K562 (cell line): ENCODE measurements around the gene NR2C2AP. TPM values are rescaled to one million over a fixed set of nuclear protein-coding genes. Genes with fewer than 3 reads are reported as not detected.

Experiments
- REST ChIP-seq, 2 experiments: fragments of 450-650 bp; formaldehyde crosslinking in 1 of 2; IDR thresholded peaks; 2 replicates each; pipeline versions ENCODE4 v1.4.0 to v1.6.1; 2014 to 2020; ENCODE audit warnings: mild to moderate bottlenecking in 2 of 2, borderline replicate concordance in 1 of 2, low read depth in 1 of 2
- TAF9B ChIP-seq: fragments of 450-650 bp; IDR thresholded peaks from 2 replicates; pipeline ENCODE4 v1.6.1; 2018; ENCODE audit warnings: mild to moderate bottlenecking; ENCODE audit not compliant: partially characterized antibody
- ZNF316 ChIP-seq: fragments of 450-650 bp; IDR thresholded peaks from 2 replicates; pipeline ENCODE4 v1.6.1; 2016
- ZNF318 ChIP-seq, 2 experiments: fragments of 450-650 bp; IDR thresholded peaks; 2 replicates each; pipeline ENCODE4 v1.6.1; 2016; ENCODE audit warnings: mild to moderate bottlenecking in 2 of 2, borderline replicate concordance in 1 of 2, low read depth in 1 of 2, moderate library complexity in 1 of 2
- polyA plus RNA-seq, 8 experiments: library from polyadenylated mRNA; depleted of rRNA in 4 of 8; stranded (reverse) in 5 of 8; unstranded in 3 of 8; fragments of >200 nt; fragmentation: Nextera tagmentation in 2 of 8; fragmentation: Illumina TruSeq in 1 of 8; extraction: Ambion mirVana in 2 of 8; extraction: Trizol in 1 of 8; gene quantifications; 2 replicates each; pipeline versions ENCODE4 v1.2.1 to v1.2.3, GENCODE V29; 2011 to 2014; ENCODE audit warnings: inconsistent platforms in 1 of 8, missing spikeins in 1 of 8
- total RNA-seq, 7 experiments: library from RNA; depleted of rRNA in 6 of 7; stranded (reverse); fragments of >200 nt in 6 of 7; fragmentation: Illumina TruSeq in 2 of 7; extraction: Trizol in 2 of 7; gene quantifications; 2 replicates each; pipeline versions ENCODE4 v1.2.1 to v1.2.3, GENCODE V29; 2011 to 2021; ENCODE audit warnings: low replicate concordance in 1 of 7

NR2C2AP gene
- total and polyA plus RNA-seq, 9 of the 15 experiments (the other 6 are each of a cell fraction or from before 2014, with no cell fraction given), result 23.7 to 77.4 (median 32.4) TPM

- TF ChIP-seq REST (IDR thresholded peaks at IDR 0.05; ENCODE audit: borderline replicate concordance), result no peak
- TF ChIP-seq REST (CRISPR knock-in tag; IDR thresholded peaks at IDR 0.05; ENCODE audit: low read depth), result peak; percentile 52; the same call in 1 of the 2 replicates
- peak; percentile 94 for TF ChIP-seq TAF9B
- TF ChIP-seq ZNF318 (IDR thresholded peaks at IDR 0.05; ENCODE audit: borderline replicate concordance in 1 of 2, low read depth in 1 of 2), result no peak
- no peak for TF ChIP-seq ZNF316
Measured at GRCh38 chr19:19192078-19192882, 10.9 kb downstream of the NR2C2AP start, which contains the start of the genes BORCS8 and RFXANK (continued).
